Astrocyte (in vitro differentiated cells and primary cell): ENCODE measurements around the gene ESRRA.

Source experiments
- EZH2 ChIP-seq: IDR thresholded peaks from 2 replicates; pipeline ENCODE4 v1.6.1; 2012; ENCODE audit warnings: mild to moderate bottlenecking, low read length, inconsistent platforms; ENCODE audit not compliant: insufficient read depth
- TF ChIP-seq, protein P1 (sequence below): IDR thresholded peaks from 2 replicates; pipeline ENCODE4 v1.5.1; 2011; ENCODE audit warnings: low read depth, mild to moderate bottlenecking, inconsistent platforms, low read length, moderate library complexity; ENCODE audit not compliant: insufficient read depth

DNA sequence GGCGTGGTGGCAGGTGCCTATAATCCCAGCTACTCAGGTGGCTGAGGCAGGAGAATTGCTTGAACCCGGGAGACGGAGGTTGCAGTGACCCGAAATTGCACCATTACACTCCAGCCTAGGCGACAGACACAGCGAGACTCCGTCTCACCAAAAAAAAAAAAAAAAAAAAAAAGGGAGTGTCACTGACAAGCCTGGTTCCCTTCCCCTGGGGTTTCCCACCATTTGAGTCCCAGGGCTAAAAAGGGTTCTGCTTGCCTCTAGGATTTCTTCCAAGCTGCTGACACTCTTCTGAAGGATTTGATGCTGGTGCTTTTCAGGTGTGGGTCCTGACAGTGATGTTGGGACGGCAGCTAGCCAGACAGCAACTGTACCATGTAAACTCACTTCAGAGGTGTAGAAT, 33.4 kb downstream of the ESRRA start:
- TF ChIP-seq, protein P1, sequence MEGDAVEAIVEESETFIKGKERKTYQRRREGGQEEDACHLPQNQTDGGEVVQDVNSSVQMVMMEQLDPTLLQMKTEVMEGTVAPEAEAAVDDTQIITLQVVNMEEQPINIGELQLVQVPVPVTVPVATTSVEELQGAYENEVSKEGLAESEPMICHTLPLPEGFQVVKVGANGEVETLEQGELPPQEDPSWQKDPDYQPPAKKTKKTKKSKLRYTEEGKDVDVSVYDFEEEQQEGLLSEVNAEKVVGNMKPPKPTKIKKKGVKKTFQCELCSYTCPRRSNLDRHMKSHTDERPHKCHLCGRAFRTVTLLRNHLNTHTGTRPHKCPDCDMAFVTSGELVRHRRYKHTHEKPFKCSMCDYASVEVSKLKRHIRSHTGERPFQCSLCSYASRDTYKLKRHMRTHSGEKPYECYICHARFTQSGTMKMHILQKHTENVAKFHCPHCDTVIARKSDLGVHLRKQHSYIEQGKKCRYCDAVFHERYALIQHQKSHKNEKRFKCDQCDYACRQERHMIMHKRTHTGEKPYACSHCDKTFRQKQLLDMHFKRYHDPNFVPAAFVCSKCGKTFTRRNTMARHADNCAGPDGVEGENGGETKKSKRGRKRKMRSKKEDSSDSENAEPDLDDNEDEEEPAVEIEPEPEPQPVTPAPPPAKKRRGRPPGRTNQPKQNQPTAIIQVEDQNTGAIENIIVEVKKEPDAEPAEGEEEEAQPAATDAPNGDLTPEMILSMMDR = no peak
- no peak for TF ChIP-seq EZH2
